ENCODE measurements around the gene MOSPD3.

DNA sequence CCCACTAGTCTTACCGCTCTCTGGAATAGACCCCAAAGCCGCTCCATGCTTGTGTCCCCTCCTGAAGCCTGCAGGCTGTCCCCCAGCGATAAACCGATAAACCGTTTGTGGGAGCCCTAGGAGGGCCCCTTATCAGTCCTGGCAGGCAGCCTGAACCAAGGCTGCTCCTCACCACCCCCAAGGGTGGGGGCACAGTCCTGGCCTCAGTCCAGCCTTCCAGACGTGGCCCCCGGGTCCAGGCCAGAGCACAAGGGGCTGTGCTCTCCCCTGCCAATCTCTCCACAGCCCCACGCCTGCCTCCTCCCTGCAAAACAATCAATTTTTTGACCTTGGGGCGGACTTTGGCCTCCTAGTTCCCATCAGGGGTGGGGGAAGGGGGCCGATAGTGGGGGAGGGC, 29.1 kb downstream of the MOSPD3 start, which contains the start of gene TFR2:
- TF ChIP-seq, protein P1, sequence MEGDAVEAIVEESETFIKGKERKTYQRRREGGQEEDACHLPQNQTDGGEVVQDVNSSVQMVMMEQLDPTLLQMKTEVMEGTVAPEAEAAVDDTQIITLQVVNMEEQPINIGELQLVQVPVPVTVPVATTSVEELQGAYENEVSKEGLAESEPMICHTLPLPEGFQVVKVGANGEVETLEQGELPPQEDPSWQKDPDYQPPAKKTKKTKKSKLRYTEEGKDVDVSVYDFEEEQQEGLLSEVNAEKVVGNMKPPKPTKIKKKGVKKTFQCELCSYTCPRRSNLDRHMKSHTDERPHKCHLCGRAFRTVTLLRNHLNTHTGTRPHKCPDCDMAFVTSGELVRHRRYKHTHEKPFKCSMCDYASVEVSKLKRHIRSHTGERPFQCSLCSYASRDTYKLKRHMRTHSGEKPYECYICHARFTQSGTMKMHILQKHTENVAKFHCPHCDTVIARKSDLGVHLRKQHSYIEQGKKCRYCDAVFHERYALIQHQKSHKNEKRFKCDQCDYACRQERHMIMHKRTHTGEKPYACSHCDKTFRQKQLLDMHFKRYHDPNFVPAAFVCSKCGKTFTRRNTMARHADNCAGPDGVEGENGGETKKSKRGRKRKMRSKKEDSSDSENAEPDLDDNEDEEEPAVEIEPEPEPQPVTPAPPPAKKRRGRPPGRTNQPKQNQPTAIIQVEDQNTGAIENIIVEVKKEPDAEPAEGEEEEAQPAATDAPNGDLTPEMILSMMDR (optimal IDR thresholded peaks at IDR 0.05 in 1 of 3, IDR thresholded peaks at IDR 0.05 in 1 of 3, conservative IDR thresholded peaks at IDR 0.05 in 1 of 3; ENCODE audit: extremely low read depth in 1 of 3, insufficient read depth in 2 of 3, low read length in 3 of 3), result no peak
- no peak for TF ChIP-seq EZH2 (IDR thresholded peaks at IDR 0.05; ENCODE audit: low read length)
